ENCODE measurements around the gene WDR90.
"Not testable (repeated sequence)": the region's sequence is repeated elsewhere in the genome, so short reads cannot be mapped to it uniquely, and the experiment has no call there.

Gene WDR90

GRCh38 chr16:711084-711483 lies 61.9 kb downstream of the WDR90 start:
- in situ Hi-C loops (cut with MboI; ENCODE audit: low pct_unique_long_range_greater_than_20kb, low sequenced_read_pairs, unreplicated experiment), result loop anchor here (5.0 kb wide), 1 partner anchor 76 kb away; the partner anchor contains the start of genes CHTF18 and RPUSD1
- no peak for DNase-seq (ENCODE audit: low spot score)
- TF ChIP-seq CTCF (IDR thresholded peaks at IDR 0.05; ENCODE audit: extremely low read depth, insufficient read depth, missing control alignments), result no peak

GRCh38 chr16:711548-712320 lies 62.6 kb downstream of the WDR90 start:
- peak; percentile 98 for TF ChIP-seq CTCF (IDR thresholded peaks at IDR 0.05; ENCODE audit: extremely low read depth, insufficient read depth, missing control alignments)
- in situ Hi-C loops (cut with MboI; ENCODE audit: low pct_unique_long_range_greater_than_20kb, low sequenced_read_pairs, unreplicated experiment), result loop anchor here (5.0 kb wide), 1 partner anchor 76 kb away; the partner anchor contains the start of genes CHTF18 and RPUSD1
- DNase-seq (ENCODE audit: low spot score), result peak; percentile 95

GRCh38 chr16:712740-713250 lies 63.6 kb downstream of the WDR90 start:
- not testable (repeated sequence) for DNase-seq (ENCODE audit: low spot score)
- peak; percentile 50 for TF ChIP-seq CTCF (IDR thresholded peaks at IDR 0.05; ENCODE audit: extremely low read depth, insufficient read depth, missing control alignments)
- in situ Hi-C loops (cut with MboI; ENCODE audit: low pct_unique_long_range_greater_than_20kb, low sequenced_read_pairs, unreplicated experiment), result loop anchor here (5.0 kb wide), 1 partner anchor 75 kb away; the partner anchor contains the start of genes CHTF18 and RPUSD1

- no peak for DNase-seq (ENCODE audit: low spot score)
- no peak for TF ChIP-seq CTCF (IDR thresholded peaks at IDR 0.05; ENCODE audit: extremely low read depth, insufficient read depth, missing control alignments)
- in situ Hi-C loops (cut with MboI; ENCODE audit: low pct_unique_long_range_greater_than_20kb, low sequenced_read_pairs, unreplicated experiment), result loop anchor here (5.0 kb wide), 1 partner anchor 73 kb away; the partner anchor contains the start of genes CHTF18 and RPUSD1
Measured at GRCh38 chr16:714079-714478, 64.9 kb downstream of the WDR90 start.

- in situ Hi-C loops (cut with MboI; ENCODE audit: low pct_unique_long_range_greater_than_20kb, low sequenced_read_pairs, unreplicated experiment), result loop anchor here (5.0 kb wide), 1 partner anchor 72 kb away; the partner anchor contains the start of genes CHTF18 and RPUSD1
- DNase-seq (ENCODE audit: low spot score), result peak; percentile 98
- TF ChIP-seq CTCF (IDR thresholded peaks at IDR 0.05; ENCODE audit: extremely low read depth, insufficient read depth, missing control alignments), result no peak
Measured at GRCh38 chr16:714558-715476, 65.7 kb downstream of the WDR90 start, which contains the start of gene METRN. Gene METRN, plus strand, starts transcription at chr16:715118. Its CDS starts 172 bp downstream, at chr16:715290.
